Epithelial cell of esophagus (primary cell): ENCODE measurements around the gene TENM3.

Experiments
- DNase-seq: peaks from one replicate; pipeline ENCODE4 v3.0.0; 2010; ENCODE audit warnings: low read depth
- H3K4me3 ChIP-seq: 2 replicates; pipeline ENCODE4 v1.5.1; 2011; ENCODE audit warnings: mild to moderate bottlenecking, low read length, control low read depth
- CTCF ChIP-seq: IDR thresholded peaks from 2 replicates; pipeline ENCODE4 v1.5.1; 2011; ENCODE audit warnings: low read depth, mild to moderate bottlenecking, low read length, control low read depth, inconsistent platforms; ENCODE audit not compliant: insufficient read depth; ENCODE audit errors: missing control alignments

The TENM3 gene

GRCh38 chr4:182491719-182492118 is 248.5 kb downstream of the TENM3 start:
- DNase-seq = no peak
- no peak overlapping the region for H3K4me3 ChIP-seq
- TF ChIP-seq CTCF = no peak

GRCh38 chr4:182492423-182492822 is 249.2 kb downstream of the TENM3 start:
- TF ChIP-seq CTCF = no peak
- DNase-seq = no peak
- H3K4me3 ChIP-seq = no peak overlapping the region

GRCh38 chr4:182493377-182493776 is 250.2 kb downstream of the TENM3 start:
- DNase-seq = no peak
- TF ChIP-seq CTCF = no peak
- no peak overlapping the region for H3K4me3 ChIP-seq

GRCh38 chr4:182494103-182494502 is 250.9 kb downstream of the TENM3 start:
- H3K4me3 ChIP-seq = no peak overlapping the region
- TF ChIP-seq CTCF = no peak
- DNase-seq = no peak

- TF ChIP-seq CTCF = no peak
- no peak for DNase-seq
- H3K4me3 ChIP-seq = no peak overlapping the region
Observed at GRCh38 chr4:182495031-182495430, 251.8 kb downstream of the TENM3 start.

GRCh38 chr4:182495645-182496385 is 252.6 kb downstream of the TENM3 start:
- no peak overlapping the region for H3K4me3 ChIP-seq
- no peak for DNase-seq
- TF ChIP-seq CTCF = no peak

- no peak for TF ChIP-seq CTCF
- no peak for DNase-seq
- no peak overlapping the region for H3K4me3 ChIP-seq
Observed at GRCh38 chr4:182496408-182496807, 253.2 kb downstream of the TENM3 start.
